GM18508 (cell line): ENCODE data around the gene CLIP3.
A peak's percentile ranks its signal among the peaks of the same experiment; 100 is the strongest.
"Not testable (repeated sequence)": the region's sequence is repeated elsewhere in the genome, so short reads cannot be mapped to it uniquely, and the experiment has no call there.

Experiments
- ATAC-seq: cut with Tn5 transposase; IDR thresholded peaks from one replicate; pipeline ENCODE4 v1.9.1; 2021; ENCODE audit warnings: moderate number of reproducible peaks; ENCODE audit not compliant: insufficient read depth, unreplicated experiment

The CLIP3 gene

DNA sequence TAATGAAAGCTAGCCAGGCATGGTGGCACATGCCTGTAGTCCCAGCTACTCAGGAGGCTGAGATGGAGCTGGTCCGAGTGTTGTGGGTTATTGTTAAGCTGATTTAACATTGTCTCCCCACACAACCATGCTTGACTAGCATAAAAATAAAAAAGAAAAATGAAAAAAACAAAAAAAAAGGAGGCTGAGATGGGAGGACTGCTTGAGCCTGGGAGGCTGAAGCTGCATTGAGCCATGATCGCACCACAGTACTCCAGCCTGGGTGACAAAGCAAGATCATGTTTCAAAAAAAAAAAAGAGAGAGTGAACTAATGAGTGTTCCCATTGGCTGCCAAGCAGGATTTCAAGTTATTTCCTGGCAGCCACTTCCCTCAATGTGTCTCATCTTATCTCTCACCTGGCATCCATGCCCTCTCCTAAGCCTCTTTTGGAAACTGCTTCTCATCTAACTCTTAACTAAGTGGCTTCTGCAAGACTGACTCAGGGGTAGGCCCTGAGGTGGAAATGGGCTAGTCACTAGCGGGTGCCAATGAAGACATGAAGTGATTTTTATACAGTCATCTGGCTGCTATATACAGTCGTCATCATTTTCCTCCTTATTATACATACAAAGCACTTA, 16.5 kb upstream of the CLIP3 start:
- no peak for ATAC-seq

DNA sequence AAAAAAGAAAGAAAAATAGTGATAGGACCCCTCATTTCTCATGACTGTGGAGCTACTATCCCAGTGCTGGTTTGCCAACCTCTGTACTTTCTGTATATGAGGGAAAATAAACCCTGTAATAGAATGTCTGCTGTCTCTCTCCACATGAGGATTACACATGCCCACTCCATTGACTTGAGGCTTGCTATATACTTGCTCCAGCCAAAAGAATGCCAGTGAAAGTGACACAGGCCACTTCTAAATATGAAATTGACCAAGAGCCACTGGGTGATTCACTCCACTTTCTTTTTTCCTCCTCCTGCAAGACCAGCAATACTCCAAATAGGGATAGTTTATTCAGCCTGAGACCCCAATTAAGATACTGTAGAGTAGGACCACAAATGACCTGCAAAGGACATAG, 15.2 kb upstream of the CLIP3 start:
- ATAC-seq, result no peak

DNA sequence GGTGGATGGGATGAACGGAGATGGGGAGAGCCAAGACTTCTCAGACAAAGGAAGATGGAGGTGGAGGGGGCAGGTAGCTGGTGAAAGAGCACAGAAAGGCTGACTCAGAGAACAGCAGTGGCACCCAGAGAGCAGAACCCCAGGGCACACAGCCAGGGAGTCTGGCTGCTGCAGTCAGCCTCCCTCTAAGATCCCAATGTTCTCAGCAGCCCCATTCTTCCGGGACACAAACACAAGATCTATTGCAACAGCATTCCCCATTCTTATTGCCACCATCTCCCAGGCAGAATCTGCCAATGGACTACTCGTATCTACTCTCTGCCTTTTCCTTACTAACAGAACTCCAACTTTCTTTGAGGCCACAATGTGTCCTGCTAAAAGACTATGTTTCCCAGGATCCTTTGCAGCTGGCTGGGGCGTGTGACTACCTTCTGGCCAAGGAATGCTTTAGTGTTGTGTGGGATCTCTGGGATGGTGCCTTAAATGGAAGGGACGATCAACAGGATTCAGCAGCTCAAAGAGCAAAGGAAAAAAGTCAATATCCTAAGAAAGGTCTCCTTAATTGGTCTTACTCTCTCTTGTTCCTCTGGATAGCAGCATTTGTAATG, 13.9 kb upstream of the CLIP3 start:
- ATAC-seq, result no peak

DNA sequence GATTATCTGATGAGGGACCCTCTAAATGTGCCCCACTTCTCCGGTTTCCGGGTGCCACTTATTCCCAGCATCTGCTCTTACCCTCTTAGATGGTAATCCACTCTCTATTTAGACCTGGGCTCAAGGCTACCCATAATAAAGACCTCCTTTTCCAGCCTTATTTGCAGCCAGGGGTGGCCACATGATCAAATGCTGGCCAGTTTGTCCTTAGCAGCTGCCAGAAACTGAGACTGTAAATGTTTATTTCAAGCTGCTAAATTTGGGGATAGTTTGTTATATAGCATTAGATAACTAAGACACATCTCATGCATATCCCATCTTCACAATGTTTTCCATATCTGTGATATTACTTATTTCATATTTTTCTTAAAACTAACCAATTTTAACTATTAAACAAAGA, 11.3 kb upstream of the CLIP3 start:
- no peak for ATAC-seq

DNA sequence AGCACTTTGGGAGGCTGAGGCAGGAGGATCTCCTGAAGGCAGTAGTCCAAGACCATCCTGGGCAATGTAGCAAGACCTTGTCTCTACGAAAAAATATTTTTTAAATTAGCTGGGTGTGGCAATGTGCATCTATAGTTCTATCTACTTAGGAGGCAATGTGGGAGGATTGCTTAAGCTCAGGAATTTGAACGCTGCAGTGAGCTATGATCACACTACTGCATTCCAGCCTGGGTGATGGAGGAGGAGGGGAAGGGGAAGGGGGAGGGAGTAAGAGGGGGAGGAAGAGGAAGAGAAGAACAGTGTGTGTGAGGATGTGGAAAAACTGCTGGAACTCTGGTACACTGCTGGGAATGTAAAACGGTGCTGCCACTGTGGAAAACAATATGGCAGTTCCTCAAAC, 9.2 kb upstream of the CLIP3 start:
- no peak for ATAC-seq

DNA sequence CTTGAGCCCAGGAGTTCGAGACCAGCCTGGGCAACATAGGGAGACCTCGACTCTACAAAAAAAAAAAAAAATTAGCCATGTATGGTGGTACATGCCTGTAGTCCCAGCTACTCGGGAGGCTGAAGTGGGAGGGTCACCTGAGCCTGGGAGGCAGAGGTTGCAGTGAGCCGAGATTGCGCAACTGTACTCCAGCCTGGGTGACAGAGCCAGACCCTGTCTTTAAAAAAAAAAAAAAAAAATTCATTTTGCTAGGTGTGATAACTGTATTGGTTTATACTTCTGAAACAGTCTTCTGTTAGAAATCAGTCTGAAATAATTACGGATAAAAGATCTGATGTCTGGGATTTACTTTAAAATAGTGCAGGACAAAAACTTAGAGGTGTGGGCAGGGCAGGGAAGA, 8.4 kb upstream of the CLIP3 start:
- ATAC-seq, result not testable (repeated sequence)

DNA sequence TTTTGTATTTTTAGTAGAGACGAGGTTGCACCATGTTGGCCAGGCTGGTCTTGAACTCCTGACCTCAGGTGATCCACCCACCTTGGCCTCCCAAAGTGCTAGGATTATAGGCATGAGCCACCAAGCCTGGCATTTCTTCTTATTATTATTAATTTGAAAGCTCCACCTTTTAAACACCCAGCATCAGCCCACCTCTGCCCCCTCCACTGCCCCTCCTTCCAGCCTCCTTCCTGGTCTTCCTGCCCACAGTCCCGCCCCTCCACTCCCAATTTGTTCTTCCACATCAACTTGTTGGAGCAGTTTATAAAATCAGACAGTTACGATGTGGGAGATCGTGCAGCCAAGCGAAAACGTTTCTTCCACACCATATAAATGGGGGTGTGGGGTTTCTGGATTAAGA, 7.8 kb upstream of the CLIP3 start:
- no peak for ATAC-seq

DNA sequence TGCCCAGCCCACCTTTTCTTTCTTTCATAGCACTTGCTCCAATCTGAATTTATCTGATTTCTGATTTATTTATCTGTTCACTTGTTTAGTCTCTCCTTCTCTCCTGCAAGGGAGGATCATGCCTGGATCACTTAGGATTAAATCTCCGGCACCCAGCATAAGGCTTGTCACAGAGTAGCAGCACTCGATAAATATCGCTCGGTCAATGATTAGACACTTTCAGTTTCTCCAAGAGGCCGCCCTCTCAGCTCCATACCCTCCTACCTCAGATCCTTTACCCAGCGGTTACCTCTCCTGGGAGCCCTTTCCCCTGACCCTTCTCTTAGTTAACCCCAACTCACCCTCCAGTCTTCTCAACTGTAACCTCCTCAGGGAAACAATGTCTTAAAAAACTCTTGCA, 1.4 kb downstream of the CLIP3 start:
- no peak for ATAC-seq

DNA sequence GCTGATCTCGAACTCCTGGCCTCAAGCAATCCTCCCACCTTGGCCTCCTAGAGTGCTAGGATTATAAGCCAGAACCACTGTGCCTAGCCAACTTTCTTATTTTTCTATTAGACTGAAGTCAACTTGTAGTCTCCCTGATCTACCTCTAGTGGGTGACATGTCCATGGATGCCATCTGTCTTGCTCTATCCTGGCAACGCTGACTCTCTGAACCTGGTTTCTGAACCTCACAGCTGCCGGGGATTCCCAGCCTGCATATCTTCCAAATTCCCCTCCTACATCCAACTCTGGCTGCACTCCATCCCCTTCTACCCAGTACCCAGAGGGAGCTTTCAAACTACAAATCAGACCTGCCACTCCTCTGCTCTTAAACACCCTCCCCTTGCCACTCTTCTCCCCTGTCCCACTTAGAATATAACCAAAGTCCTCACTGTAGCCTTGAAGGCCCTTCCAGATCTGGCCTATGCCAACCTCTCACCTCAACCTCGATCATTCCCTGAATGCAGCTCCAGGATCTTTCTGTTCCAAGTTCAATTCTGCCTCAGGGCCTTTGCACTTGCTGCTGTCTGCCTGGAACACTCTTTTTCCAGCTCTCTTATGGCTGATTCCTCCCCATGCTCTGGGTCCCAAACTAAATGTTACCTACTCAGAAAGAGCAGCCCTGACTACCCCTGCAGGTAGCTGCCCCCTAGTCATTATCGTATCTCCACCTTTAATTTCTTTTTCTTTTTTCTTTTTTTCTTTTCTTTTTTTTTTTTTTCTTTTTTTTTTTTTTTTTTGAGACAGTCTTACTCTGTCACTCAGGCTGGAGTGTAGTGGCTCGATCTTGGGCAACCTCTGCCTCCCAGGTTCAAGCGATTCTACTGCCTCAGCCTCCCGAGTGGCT, 2.2 kb downstream of the CLIP3 start:
- no peak for ATAC-seq

DNA sequence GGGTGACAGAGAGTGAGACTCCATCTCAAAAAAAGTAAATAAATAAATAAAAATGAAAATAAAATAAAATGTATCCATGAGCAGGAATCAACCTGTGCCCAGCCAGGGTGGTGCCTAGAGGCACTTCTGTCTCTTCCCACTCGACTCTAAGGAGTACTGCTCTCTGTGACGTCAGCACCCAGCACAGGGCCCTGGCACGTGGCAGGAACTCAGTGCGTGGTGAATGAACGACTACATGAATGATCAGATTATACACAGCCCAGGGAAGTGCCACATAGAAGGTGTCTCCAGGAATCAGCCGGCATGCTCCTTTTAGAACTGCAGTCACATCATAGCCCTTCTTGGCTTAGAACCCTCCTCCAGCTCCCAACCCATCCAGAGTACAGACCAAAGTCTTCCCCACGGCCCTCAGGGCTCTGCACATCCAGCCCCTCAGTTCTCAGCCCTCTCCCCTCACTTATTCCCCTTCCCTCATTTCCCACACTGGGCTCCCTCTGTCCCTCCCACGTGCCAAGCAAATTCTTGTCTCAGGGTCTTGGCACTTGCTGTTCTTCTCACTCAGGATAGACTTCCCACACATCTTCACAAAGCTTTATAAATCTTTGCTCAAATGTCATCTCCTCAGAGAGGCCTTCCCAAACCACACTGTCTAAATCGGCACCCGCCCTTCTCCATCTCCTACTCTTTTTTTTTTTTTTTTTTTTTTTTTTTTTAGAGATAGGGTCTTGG, 4.2 kb downstream of the CLIP3 start:
- ATAC-seq, result no peak

DNA sequence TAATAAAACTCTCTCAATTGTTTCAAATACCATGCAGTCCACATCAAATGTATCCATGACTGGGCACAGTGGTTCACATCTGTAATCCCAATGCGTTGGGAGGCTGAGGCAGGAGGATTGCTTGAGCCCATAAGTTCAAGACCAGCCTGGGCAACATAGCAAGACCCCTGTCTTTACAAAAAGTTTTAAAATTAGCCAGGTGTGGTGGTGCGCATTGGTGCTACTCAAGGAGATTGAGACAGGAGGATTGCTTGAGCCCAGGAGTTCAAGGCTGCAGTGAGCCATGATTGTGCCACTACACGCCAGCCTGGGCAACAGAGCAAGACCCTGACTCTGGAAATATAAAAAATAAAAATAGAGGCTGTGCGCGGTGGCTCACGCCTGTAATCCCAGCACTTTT, 5.0 kb downstream of the CLIP3 start:
- no peak for ATAC-seq

DNA sequence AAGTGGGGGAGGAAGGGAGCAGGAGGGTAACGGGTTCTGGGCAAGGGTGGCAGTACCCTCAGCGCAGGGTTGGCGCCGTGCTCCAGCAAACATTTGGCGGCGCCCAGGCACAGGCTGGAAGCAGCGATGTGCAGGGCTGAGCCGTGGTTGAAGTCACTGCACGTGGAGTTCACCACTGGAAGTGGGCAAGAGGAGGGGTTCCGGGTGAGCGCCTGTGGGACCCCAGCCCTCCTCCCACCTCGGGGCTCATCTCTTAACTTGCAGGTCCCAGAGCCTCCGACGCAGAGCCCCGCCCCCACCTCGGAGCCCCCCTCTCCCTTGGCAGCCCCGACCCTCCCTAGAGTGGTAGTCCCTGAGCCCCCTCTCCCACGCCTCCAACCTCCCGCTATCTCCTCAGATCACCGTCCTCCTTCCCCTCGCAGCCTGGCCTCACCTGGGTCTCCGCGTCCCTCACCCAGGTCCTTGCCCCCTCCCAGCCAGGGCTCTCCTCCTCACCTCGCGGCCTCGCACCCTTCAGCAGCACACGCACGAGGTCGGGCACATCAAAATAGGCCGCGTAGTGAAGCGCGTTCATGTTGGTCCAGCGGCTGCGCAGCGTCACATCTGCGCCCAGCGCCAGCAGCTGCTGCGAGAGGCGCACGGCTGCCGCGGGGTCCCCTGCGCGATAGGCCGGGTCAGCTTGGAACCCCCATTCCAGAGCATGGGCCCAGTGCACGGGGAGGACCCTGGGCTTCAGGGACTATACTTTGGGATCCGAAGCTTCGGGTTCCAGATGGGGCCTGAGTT, 6.4 kb downstream of the CLIP3 start:
- no peak for ATAC-seq

DNA sequence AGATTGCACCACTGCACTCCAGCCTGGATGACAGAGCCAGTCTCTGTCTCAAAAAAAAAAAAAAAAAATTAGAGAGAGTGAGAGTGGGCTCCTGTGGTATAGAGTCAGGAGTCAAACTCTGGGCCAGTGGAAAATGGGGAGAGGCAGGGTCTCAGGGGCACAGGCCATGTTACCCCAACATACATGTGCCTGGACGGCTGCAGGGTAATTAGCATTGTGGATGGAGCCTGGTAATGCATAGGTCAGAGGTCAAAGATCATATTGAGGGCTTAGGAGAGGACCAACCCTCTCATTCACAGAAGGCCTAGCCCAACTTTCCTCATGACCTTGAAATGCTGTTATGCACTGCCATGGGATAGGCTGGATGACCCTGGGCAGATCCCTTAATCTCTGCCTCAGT, 7.1 kb downstream of the CLIP3 start:
- no peak for ATAC-seq

DNA sequence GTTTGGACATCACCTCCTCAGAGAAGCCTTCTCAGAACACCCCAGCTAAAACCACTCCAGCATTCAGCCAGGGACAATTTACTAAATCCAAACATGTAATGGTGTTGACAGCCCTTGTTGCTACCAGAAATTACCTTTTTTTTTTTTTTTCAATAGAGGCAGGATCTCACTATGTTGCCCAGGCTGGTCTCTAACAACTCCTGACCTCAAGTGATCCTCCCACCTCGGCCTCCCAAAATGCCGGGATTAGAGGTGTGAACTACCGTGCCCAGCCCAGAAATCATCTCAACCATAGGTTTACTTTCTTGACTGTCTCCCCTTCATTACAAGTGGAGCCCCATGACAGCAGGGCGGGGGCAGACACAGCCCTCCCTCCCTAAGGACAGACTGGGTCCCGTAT, 9.2 kb downstream of the CLIP3 start:
- ATAC-seq, result no peak

DNA sequence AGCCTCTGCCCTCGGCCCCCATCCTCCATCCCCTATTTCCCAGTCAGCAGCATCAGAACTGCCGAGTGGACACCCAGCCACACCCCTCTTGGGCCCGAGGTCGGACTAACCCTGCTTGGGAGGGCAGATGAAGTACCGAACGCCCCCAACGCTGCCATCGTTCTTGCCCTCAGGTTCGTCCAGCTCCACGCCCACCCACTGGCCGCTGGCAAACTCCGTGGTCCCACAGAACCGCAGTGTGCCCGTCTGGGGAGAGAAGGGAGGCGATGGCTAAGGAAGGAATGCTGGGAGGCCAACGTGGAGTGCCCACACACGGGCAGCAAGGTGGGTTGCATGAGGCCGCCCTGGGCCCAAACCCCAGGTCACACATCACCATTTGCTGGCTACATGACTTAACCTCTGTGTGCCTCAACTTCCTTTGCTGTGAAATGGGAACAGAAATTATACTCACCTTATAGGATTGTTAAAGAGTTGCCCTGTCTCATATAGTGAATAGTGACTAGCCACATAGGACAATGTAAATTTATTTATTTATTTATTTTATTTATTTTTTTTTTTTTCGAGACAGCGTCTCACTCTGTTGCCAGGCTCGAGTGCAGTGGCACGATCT, 13.5 kb downstream of the CLIP3 start:
- ATAC-seq, result no peak

DNA sequence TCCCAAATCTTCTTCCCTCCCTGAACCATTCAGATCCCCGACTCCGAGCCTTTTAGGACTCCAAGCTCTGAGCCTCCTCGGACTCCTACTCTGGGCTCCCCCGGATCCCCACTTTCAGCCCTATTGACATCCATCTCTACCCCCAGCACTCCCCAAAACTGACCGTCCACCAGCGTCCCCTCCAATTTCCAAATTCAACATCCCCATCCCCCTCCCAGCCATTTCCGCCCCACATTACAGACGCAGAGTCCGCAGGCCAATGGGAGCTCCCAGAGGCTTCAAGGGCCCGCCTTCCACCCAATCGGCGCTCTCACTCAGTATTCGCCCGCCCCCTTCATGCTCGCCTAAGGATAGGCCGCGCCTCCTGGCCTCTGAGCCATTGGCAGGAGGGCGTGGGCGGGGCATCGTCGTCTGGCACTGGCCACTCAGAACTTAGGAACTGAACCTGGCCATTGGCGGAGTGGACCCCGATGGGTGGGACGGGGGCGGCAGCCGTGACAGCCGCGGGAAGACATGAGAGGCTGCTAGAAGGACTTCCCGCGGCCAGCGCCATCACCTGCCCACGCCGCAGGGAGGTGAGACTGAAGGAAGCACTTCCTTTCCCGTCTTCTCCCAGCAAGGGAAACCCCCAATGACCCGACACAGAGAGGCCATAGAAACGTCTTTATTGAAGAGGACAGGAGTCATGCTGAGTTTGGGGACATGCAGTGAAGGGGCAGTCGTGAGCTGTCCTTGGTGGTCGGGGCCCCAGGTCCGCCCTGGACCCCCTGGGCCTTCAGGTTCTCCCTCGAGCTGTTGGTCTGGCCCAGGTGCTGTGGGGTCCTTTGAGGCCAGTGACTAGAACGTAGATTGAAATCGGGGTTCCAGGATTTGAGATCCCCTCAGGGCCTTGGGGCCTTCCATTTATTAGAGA, 18.4 kb downstream of the CLIP3 start, which contains the start of gene ALKBH6:
TSS of gene ALKBH6 (minus strand) at position 202 of the 913 bp plus-strand sequence. CDS start 816 bp downstream, outside the sequence.
- ATAC-seq, result peak; percentile 84

DNA sequence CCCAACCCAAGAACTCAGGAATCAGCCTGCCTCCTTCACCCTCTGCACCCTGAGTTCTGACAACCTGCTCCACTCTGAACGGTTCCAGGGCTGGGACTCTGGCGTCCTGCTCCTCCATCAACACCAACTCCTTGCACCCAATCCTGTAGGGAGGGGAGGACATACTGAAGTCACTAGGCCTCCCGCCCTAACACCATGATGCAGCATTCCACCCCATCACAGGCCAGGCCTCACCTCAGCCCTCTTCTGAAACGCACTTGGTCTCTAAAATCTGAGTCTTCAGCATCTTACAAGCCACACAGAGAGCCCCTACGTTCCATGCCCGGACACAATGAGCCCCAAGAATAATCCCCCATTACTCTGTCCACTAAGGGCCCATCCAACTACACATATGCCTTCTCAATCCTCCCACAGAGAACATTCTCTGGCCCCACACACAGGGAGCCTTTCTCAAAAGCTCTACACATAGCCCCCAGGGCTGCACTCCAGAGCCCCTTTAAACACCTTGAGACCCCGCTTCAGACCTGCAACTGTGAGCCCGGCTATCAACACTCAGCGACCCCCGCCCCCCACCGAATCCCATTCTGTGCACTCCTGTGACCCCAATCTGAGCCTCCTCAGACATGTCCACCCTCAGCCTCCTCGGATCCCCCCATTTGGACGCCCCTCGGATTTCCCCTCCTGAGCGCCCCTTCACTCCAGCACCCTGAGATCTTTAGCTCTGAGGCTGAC, 19.2 kb downstream of the CLIP3 start:
- no peak for ATAC-seq

DNA sequence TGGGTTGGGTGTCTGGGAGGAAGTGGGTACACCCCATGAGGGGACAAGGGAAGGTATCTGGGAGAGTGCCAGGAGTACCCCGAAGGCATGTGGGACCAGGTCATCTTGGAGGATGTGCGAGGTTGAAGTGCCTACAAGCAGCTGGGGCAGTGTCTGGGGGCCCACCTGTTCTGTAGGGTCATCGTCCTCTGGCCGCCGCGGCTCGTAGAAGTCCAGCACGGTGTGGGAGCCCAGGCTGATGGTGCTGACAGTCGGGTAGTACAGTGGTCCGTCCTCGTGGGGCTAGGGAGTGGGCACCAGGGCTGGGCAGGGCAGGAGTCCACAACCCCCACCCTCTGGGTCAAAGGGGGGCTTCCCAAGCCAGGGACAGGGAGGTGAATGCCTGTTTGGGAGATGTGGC, 22.3 kb downstream of the CLIP3 start:
- no peak for ATAC-seq
